H1 (cell line): ENCODE data around the gene CCDC28B.

Experiments
- GABPA ChIP-seq: IDR thresholded peaks from 2 replicates; pipeline ENCODE4 v1.6.1; 2011; ENCODE audit warnings: mild to moderate bottlenecking, low read length, moderate library complexity, borderline replicate concordance; ENCODE audit not compliant: insufficient read depth
- JUND ChIP-seq: IDR thresholded peaks from 2 replicates; pipeline ENCODE4 v1.6.1; 2011; ENCODE audit warnings: mild to moderate bottlenecking, improper control_type of control experiment, low read length
- PHF8 ChIP-seq: fragments of 200-600 bp; sonication (generic); conservative IDR thresholded peaks from 2 replicates; pipeline ENCODE4 v1.7.1; 2012; ENCODE audit warnings: low read depth, mild to moderate bottlenecking, inconsistent platforms, low read length, moderate library complexity
- POLR2A ChIP-seq, 2 experiments: IDR thresholded peaks; 1 replicate in 1 of 2; 2 replicates in 1 of 2; pipeline ENCODE4 v1.6.1; 2011; ENCODE audit warnings: low read depth in 2 of 2, low read length in 2 of 2, mild to moderate bottlenecking in 2 of 2; ENCODE audit errors: control extremely low read depth in 1 of 2
- RNF2 ChIP-seq: fragments of 200-900, 300-1000 bp; sonication (generic); IDR thresholded peaks from 2 replicates; pipeline ENCODE4 v1.7.1; 2016; ENCODE audit warnings: borderline replicate concordance, low read depth, mild to moderate bottlenecking, antibody characterized with exemption, low read length; ENCODE audit not compliant: poor library complexity, severe bottlenecking; ENCODE audit errors: missing control alignments
- RXRA ChIP-seq: IDR thresholded peaks from 2 replicates; pipeline ENCODE4 v1.6.1; 2011; ENCODE audit warnings: low read depth, mild to moderate bottlenecking, low read length, moderate library complexity; ENCODE audit not compliant: insufficient read depth
- TAF1 ChIP-seq: IDR thresholded peaks from 2 replicates; pipeline ENCODE4 v1.6.1; 2011; ENCODE audit warnings: mild to moderate bottlenecking, low read depth, low read length
- TBP ChIP-seq: IDR thresholded peaks from 2 replicates; pipeline ENCODE4 v1.6.1; 2011; ENCODE audit warnings: low read depth, low read length, improper control_type of control experiment
- TEAD4 ChIP-seq: IDR thresholded peaks from 2 replicates; pipeline ENCODE4 v1.6.1; 2012; ENCODE audit warnings: low read depth, low read length, inconsistent platforms, mixed read lengths
- ZNF274 ChIP-seq: IDR thresholded peaks from 2 replicates; pipeline ENCODE4 v1.7.0; 2012; ENCODE audit warnings: low read length, borderline replicate concordance; ENCODE audit errors: extremely low read depth
- TF ChIP-seq, protein P1 (sequence below), 3 experiments: IDR thresholded peaks; 1 replicate in 2 of 3; 2 replicates in 1 of 3; pipeline versions ENCODE4 v1.5.1 to v1.6.1; 2011; ENCODE audit warnings: low read length in 3 of 3, mild to moderate bottlenecking in 3 of 3, inconsistent platforms in 2 of 3, low read depth in 1 of 3, moderate library complexity in 1 of 3; ENCODE audit not compliant: insufficient read depth in 1 of 3; ENCODE audit errors: control extremely low read depth in 1 of 3

DNA sequence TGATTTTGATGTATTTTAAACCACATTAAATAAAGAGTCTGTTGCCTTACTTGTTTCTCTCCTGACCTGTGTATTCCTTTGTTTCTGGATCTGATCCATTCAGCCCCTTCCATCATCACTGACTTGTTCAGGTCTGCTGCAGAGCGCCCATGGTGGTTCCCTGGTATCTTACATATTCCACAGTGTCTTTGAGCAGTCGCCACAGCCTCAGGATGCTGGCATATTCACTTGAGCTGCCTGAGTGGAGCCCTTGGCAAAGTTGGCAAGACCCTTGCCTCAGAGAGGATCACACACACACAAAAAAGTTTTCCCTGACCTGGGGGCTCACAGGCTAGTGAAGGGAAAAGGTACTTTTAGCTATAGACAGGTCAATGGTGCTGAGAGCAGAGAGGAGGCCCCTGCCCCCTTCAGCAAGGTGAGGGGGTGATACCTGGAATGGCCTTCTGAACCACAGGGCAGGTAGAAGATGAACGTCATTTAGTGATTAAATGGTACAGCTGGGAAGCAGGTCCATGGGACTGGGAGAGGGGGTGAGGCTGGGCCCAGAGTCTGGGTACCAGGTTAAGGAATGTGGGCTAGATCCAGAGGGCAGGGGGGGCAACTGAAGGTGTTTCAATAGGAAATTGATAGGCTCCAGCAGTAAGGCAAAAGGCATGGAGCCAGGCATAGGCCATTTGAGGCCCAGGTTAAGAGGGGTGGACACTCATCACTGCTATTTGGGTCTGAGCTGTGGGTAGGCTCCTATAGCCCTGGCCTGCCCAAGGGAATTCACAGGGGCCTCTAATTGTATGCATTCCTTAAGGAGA is 2.0 kb upstream of the CCDC28B start:
- TF ChIP-seq RXRA (no peak), TAF1 (no peak), ZNF274 (no peak), TBP (no peak), TEAD4 (no peak), GABPA (no peak), PHF8 (no peak), POLR2A (IDR thresholded peaks at IDR 0.05; ENCODE audit: control extremely low read depth in 1 of 2, low read depth in 2 of 2, low read length in 2 of 2) (peak in 1 of 2 experiments; percentile 33; a peak in 1 of 3 replicates), JUND (no peak), RNF2 (no peak)
- TF ChIP-seq, protein P1, sequence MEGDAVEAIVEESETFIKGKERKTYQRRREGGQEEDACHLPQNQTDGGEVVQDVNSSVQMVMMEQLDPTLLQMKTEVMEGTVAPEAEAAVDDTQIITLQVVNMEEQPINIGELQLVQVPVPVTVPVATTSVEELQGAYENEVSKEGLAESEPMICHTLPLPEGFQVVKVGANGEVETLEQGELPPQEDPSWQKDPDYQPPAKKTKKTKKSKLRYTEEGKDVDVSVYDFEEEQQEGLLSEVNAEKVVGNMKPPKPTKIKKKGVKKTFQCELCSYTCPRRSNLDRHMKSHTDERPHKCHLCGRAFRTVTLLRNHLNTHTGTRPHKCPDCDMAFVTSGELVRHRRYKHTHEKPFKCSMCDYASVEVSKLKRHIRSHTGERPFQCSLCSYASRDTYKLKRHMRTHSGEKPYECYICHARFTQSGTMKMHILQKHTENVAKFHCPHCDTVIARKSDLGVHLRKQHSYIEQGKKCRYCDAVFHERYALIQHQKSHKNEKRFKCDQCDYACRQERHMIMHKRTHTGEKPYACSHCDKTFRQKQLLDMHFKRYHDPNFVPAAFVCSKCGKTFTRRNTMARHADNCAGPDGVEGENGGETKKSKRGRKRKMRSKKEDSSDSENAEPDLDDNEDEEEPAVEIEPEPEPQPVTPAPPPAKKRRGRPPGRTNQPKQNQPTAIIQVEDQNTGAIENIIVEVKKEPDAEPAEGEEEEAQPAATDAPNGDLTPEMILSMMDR (IDR thresholded peaks at IDR 0.05; ENCODE audit: control extremely low read depth in 1 of 3, insufficient read depth in 1 of 3, low read depth in 1 of 3, low read length in 3 of 3), result no peak
